ENCODE results near the gene CA10. TPM values are rescaled to one million over a fixed set of nuclear protein-coding genes. Genes with fewer than 3 reads are reported as not detected.

Gene CA10
- total RNA-seq, 2 donors from 2014 or later, result 0.26 TPM; not detected in 1

- no peaks in the 10 kb centered on the region for H3K27me3 ChIP-seq
- no peaks in the 10 kb centered on the region for H3K9me3 ChIP-seq
- intact Hi-C loops (cut with DNase I), result no loop called here
- H3K27ac ChIP-seq, result no peak overlapping the region
- DNase-seq (no peak), ATAC-seq (no peak)
- TF ChIP-seq POLR2A (IDR thresholded peaks at IDR 0.05) (no peak), CTCF (IDR thresholded peaks at IDR 0.05) (no peak)
- no peak overlapping the region for H3K4me3 ChIP-seq
- no peaks in the 10 kb centered on the region for H3K36me3 ChIP-seq (replicated peaks in 1 of 2; ENCODE audit: insufficient read depth in 1 of 2, low read depth in 2 of 2)
- H3K4me1 ChIP-seq, result no peaks in the 10 kb centered on the region
These were observed 111.4 kb downstream of the CA10 start for GRCh38 chr17:52047086-52047485.

- Histone ChIP-seq H3K27me3 (no peaks in the 10 kb centered on the region), H3K27ac (no peak overlapping the region), H3K36me3 (replicated peaks in 1 of 2; ENCODE audit: insufficient read depth in 1 of 2, low read depth in 2 of 2) (no peaks in the 10 kb centered on the region), H3K4me3 (no peak overlapping the region), H3K4me1 (no peaks in the 10 kb centered on the region), H3K9me3 (no peaks in the 10 kb centered on the region)
- intact Hi-C loops (cut with DNase I), result no loop called here
- no peak for DNase-seq
- ATAC-seq, result no peak
- TF ChIP-seq CTCF (IDR thresholded peaks at IDR 0.05), result no peak
- WGBS, 2 donors, result 70% methylated on average over 1 of the region's 1 CpG
These were observed 117.3 kb downstream of the CA10 start for GRCh38 chr17:52041123-52041617.

GRCh38 chr17:52036416-52036815 lies 122.1 kb downstream of the CA10 start:
- H3K9me3 ChIP-seq, result no peaks in the 10 kb centered on the region
- H3K27me3 ChIP-seq, result no peaks in the 10 kb centered on the region
- ATAC-seq (no peak), DNase-seq (no peak)
- no peaks in the 10 kb centered on the region for H3K4me1 ChIP-seq
- no peak overlapping the region for H3K27ac ChIP-seq
- intact Hi-C loops (cut with DNase I), result no loop called here
- no peak overlapping the region for H3K4me3 ChIP-seq
- no peak for TF ChIP-seq CTCF (IDR thresholded peaks at IDR 0.05)
- TF ChIP-seq POLR2A (IDR thresholded peaks at IDR 0.05), result no peak
- H3K36me3 ChIP-seq (replicated peaks in 1 of 2; ENCODE audit: insufficient read depth in 1 of 2, low read depth in 2 of 2), result no peaks in the 10 kb centered on the region

GRCh38 chr17:52035336-52035915 lies 123.1 kb downstream of the CA10 start:
- no peak for DNase-seq
- Histone ChIP-seq H3K27me3 (no peaks in the 10 kb centered on the region), H3K4me1 (no peaks in the 10 kb centered on the region), H3K4me3 (no peak overlapping the region), H3K27ac (no peak overlapping the region), H3K36me3 (replicated peaks in 1 of 2; ENCODE audit: insufficient read depth in 1 of 2, low read depth in 2 of 2) (no peaks in the 10 kb centered on the region), H3K9me3 (no peaks in the 10 kb centered on the region)
- intact Hi-C loops (cut with DNase I), result no loop called here
- no peak for ATAC-seq
- no peak for TF ChIP-seq CTCF (IDR thresholded peaks at IDR 0.05)
- TF ChIP-seq POLR2A (IDR thresholded peaks at IDR 0.05), result no peak
- WGBS, 2 donors, result 61 to 80% methylated on average over 6 of the region's 6 CpGs

GRCh38 chr17:52032454-52032853 lies 126.1 kb downstream of the CA10 start:
- no peaks in the 10 kb centered on the region for H3K36me3 ChIP-seq (replicated peaks in 1 of 2; ENCODE audit: insufficient read depth in 1 of 2, low read depth in 2 of 2)
- no peak for ATAC-seq
- WGBS, 2 donors, result 42 to 47% methylated on average over 3 of the region's 3 CpGs

More at GRCh38 chr17:52032454-52032853, 126.1 kb downstream of the CA10 start:
- DNase-seq, result no peak
- Histone ChIP-seq H3K27ac (no peak overlapping the region), H3K9me3 (no peaks in the 10 kb centered on the region), H3K4me1 (no peaks in the 10 kb centered on the region), H3K4me3 (no peak overlapping the region), H3K27me3 (no peaks in the 10 kb centered on the region)
- TF ChIP-seq CTCF (IDR thresholded peaks at IDR 0.05) (no peak), POLR2A (IDR thresholded peaks at IDR 0.05) (no peak)
- intact Hi-C loops (cut with DNase I), result no loop called here
